ENCODE data around the gene ALG6. TPM values are rescaled to one million over a fixed set of nuclear protein-coding genes. Genes with fewer than 3 reads are reported as not detected.

The ALG6 gene
- total RNA-seq (2022) (5.4 and 6.0 TPM in 2 replicates), Bru-seq, nascent RNA (percentile 54 among the genes with signal in this experiment), BruChase-seq, experiment 1, labeled RNA remaining after a 6-hour chase (percentile 51 among the genes with signal in this experiment), BruChase-seq, experiment 2, labeled RNA remaining after a 2-hour chase (percentile 58 among the genes with signal in this experiment)
- long read RNA-seq, transcript ALG6-202 (15 exons, 3,371 nt) = major isoform, 10 of 13 reads
- long read RNA-seq, partial matches to known transcripts = 0 of 13 reads
- long read RNA-seq, other reads (novel, unspliced or antisense) = 3 of 13 reads

GRCh38 chr1:63367215-63368103 lies at the start of gene ALG6:
ALG6 (plus strand) TSS chr1:63367627; CDS start chr1:63370978, 3,351 bp downstream.
- intact Hi-C loops (cut with micrococcal nuclease) = no loop called here
- CTCF ChIA-PET = interaction anchor here (0.6 kb wide), 2 partner anchors 44 to 69 kb away, joined by 3 read pairs; no protein-coding TSS in a partner anchor
- BruUV-seq (replicated peaks) = TSS peak; percentile 48

GRCh38 chr1:63317817-63318152 lies 49.6 kb upstream of the ALG6 start:
- Mint-ChIP-seq H3K36me3 (ENCODE audit: insufficient read depth, unreplicated experiment) (no peaks in the 10 kb centered on the region), H3K4me3 (ENCODE audit: unreplicated experiment) (peak overlapping the region; percentile 52), H3K27me3 (ENCODE audit: insufficient read depth, unreplicated experiment) (no peaks in the 10 kb centered on the region), H3K4me1 (ENCODE audit: insufficient read depth, unreplicated experiment) (no peaks in the 10 kb centered on the region), H3K9me3 (ENCODE audit: unreplicated experiment) (peaks cover 9% of the 10 kb centered on the region), H3K27ac (ENCODE audit: low read depth, unreplicated experiment) (no peak overlapping the region)
- CTCF ChIA-PET = interaction anchor here (0.7 to 1.6 kb wide), 4 partner anchors 14 to 234 kb away, joined by 3 to 7 read pairs (median 3); no protein-coding TSS in a partner anchor
- POLR2A ChIA-PET = no interaction called here
- intact Hi-C loops (cut with micrococcal nuclease) = loop anchor here (1.0 to 5.0 kb wide), 2 partner anchors 124 to 220 kb away; no protein-coding TSS in a partner anchor
- DNase-seq (ENCODE audit: unreplicated experiment) = no peak
- no TSS peak for BruUV-seq (replicated peaks)
- TF ChIP-seq CTCF (IDR thresholded peaks at IDR 0.05; ENCODE audit: unreplicated experiment) = no peak

More at GRCh38 chr1:63367215-63368103, at the start of gene ALG6:
- Mint-ChIP-seq H3K27ac (ENCODE audit: low read depth, unreplicated experiment) (peak within 1 kb of the TSS; percentile 63), H3K36me3 (ENCODE audit: insufficient read depth, unreplicated experiment) (peaks cover 7% of the 10 kb centered on the region), H3K4me3 (ENCODE audit: unreplicated experiment) (peak within 1 kb of the TSS; percentile 79), H3K27me3 (ENCODE audit: insufficient read depth, unreplicated experiment) (no peaks in the 10 kb centered on the region), H3K4me1 (ENCODE audit: insufficient read depth, unreplicated experiment) (peaks cover 12% of the 10 kb centered on the region), H3K9me3 (ENCODE audit: unreplicated experiment) (no peaks in the 10 kb centered on the region)
- POLR2A ChIA-PET = interaction anchor here (0.7 to 1.3 kb wide), 5 partner anchors 17 to 83 kb away, joined by 3 to 5 read pairs (median 3); no protein-coding TSS in a partner anchor
- peak; percentile 96 for DNase-seq (ENCODE audit: unreplicated experiment)
- no peak for TF ChIP-seq CTCF (IDR thresholded peaks at IDR 0.05; ENCODE audit: unreplicated experiment)

- H3K36me3 Mint-ChIP-seq (ENCODE audit: insufficient read depth, unreplicated experiment) = no peaks in the 10 kb centered on the region
- intact Hi-C loops (cut with micrococcal nuclease) = loop anchor here (5.0 kb wide), 1 partner anchor 219 kb away; no protein-coding TSS in a partner anchor
- H3K4me1 Mint-ChIP-seq (ENCODE audit: insufficient read depth, unreplicated experiment) = no peaks in the 10 kb centered on the region
- ChIA-PET CTCF (interaction anchor here (1.6 kb wide), 1 partner anchor 220 kb away, joined by 7 read pairs; no protein-coding TSS in a partner anchor), POLR2A (no interaction called here)
- peak overlapping the region; percentile 52 for H3K4me3 Mint-ChIP-seq (ENCODE audit: unreplicated experiment)
- peaks cover 9% of the 10 kb centered on the region for H3K9me3 Mint-ChIP-seq (ENCODE audit: unreplicated experiment)
- no peak for TF ChIP-seq CTCF (IDR thresholded peaks at IDR 0.05; ENCODE audit: unreplicated experiment)
- no TSS peak for BruUV-seq (replicated peaks)
- no peak overlapping the region for H3K27ac Mint-ChIP-seq (ENCODE audit: low read depth, unreplicated experiment)
- H3K27me3 Mint-ChIP-seq (ENCODE audit: insufficient read depth, unreplicated experiment) = no peaks in the 10 kb centered on the region
- no peak for DNase-seq (ENCODE audit: unreplicated experiment)
Measured at GRCh38 chr1:63318201-63318979, 49.0 kb upstream of the ALG6 start.
